CD14-positive monocyte (primary cell): ENCODE data around the gene SLC24A3. TPM values are rescaled to one million over a fixed set of nuclear protein-coding genes. Genes with fewer than 3 reads are reported as not detected.

Experiments used
- DNase-seq, 3 donors: peaks; one replicate each; pipeline ENCODE4 v3.0.0-alpha.2; 2011 to 2022
- H2AFZ ChIP-seq: 2 replicates; pipeline ENCODE4 v1.6.0; 2012; ENCODE audit warnings: mild to moderate bottlenecking, low read depth, low read length, inconsistent platforms; ENCODE audit not compliant: insufficient read depth, poor library complexity, severe bottlenecking
- H3K27ac ChIP-seq, 2 donors: 1 replicate in 1 of 2; 2 replicates in 1 of 2; pipeline ENCODE4 v1.5.1; 2012 to 2013; ENCODE audit warnings: low read length in 2 of 2, control low read depth in 1 of 2, inconsistent platforms in 1 of 2, low read depth in 1 of 2, mild to moderate bottlenecking in 1 of 2
- H3K27me3 ChIP-seq, 2 donors: one replicate each; pipeline versions ENCODE4 v1.6.0 to v1.6.1; 2011 to 2013; ENCODE audit warnings: low read length in 2 of 2; ENCODE audit not compliant: control insufficient read depth in 2 of 2, insufficient read depth in 2 of 2
- H3K36me3 ChIP-seq, 2 donors: replicated peaks in 1 of 2; 1 replicate in 1 of 2; 2 replicates in 1 of 2; pipeline versions ENCODE4 v1.5.1 to v1.6.1; 2012 to 2013; ENCODE audit warnings: low read length in 2 of 2, control low read depth in 1 of 2, inconsistent platforms in 1 of 2, mild to moderate bottlenecking in 1 of 2; ENCODE audit not compliant: insufficient read depth in 2 of 2, control insufficient read depth in 1 of 2
- H3K4me1 ChIP-seq, 2 donors: 1 replicate in 1 of 2; 2 replicates in 1 of 2; pipeline versions ENCODE4 v1.5.1 to v1.6.1; 2012 to 2013; ENCODE audit warnings: low read length in 2 of 2, control low read depth in 1 of 2, inconsistent platforms in 1 of 2, mild to moderate bottlenecking in 1 of 2, moderate library complexity in 1 of 2; ENCODE audit not compliant: insufficient read depth in 2 of 2, control insufficient read depth in 1 of 2
- H3K4me2 ChIP-seq: replicated peaks from 2 replicates; pipeline ENCODE3; 2012; ENCODE audit warnings: low read length, moderate library complexity, mild to moderate bottlenecking; ENCODE audit not compliant: poor library complexity, severe bottlenecking; ENCODE audit errors: extremely low read depth
- H3K4me3 ChIP-seq, 3 experiments: fragments of 200-600 bp in 1 of 3; sonication (generic) in 1 of 3; replicated peaks in 1 of 3; 1 replicate in 2 of 3; 2 replicates in 1 of 3; pipeline ENCODE4 v1.5.1; 2011 to 2013; ENCODE audit warnings: low read length in 3 of 3, mild to moderate bottlenecking in 3 of 3, control low read depth in 2 of 3, low read depth in 2 of 3, inconsistent platforms in 1 of 3, moderate library complexity in 1 of 3
- H3K79me2 ChIP-seq: 2 replicates; pipeline ENCODE4 v1.6.0; 2012; ENCODE audit warnings: mild to moderate bottlenecking, control low read depth, inconsistent platforms, low read length, moderate library complexity; ENCODE audit not compliant: insufficient read depth
- H3K9ac ChIP-seq: 2 replicates; pipeline ENCODE4 v1.6.0; 2017; ENCODE audit warnings: low read length, mild to moderate bottlenecking; ENCODE audit not compliant: insufficient read depth, poor library complexity, severe bottlenecking
- H3K9me3 ChIP-seq, 2 donors: replicated peaks in 1 of 2; 1 replicate in 1 of 2; 2 replicates in 1 of 2; pipeline versions ENCODE4 v1.5.1 to v1.6.1; 2012 to 2013; ENCODE audit warnings: low read length in 2 of 2, control low read depth in 1 of 2; ENCODE audit not compliant: control insufficient read depth in 1 of 2, insufficient read depth in 1 of 2
- H4K20me1 ChIP-seq: 2 replicates; pipeline ENCODE4 v1.6.0; 2012; ENCODE audit warnings: mild to moderate bottlenecking, low read length, control low read depth, moderate library complexity; ENCODE audit not compliant: insufficient read depth
- H3K27ac Mint-ChIP-seq, 7 donors: one replicate each; pipeline ENCODE4 v1.8.0; 2020; ENCODE audit warnings: mild to moderate bottlenecking in 7 of 7, mixed read lengths in 7 of 7, moderate library complexity in 6 of 7, inconsistent platforms in 2 of 7
- H3K27me3 Mint-ChIP-seq, 3 donors: one replicate each; pipeline ENCODE4 v1.8.0; 2021 to 2022; ENCODE audit warnings: low read depth in 3 of 3, mild to moderate bottlenecking in 3 of 3, mixed read lengths in 3 of 3, moderate library complexity in 3 of 3, inconsistent platforms in 1 of 3
- H3K36me3 Mint-ChIP-seq, 2 donors: one replicate each; pipeline ENCODE4 v1.8.0; 2020; ENCODE audit warnings: mixed read lengths in 2 of 2, inconsistent platforms in 1 of 2, mild to moderate bottlenecking in 1 of 2
- H3K4me1 Mint-ChIP-seq: one replicate; pipeline ENCODE4 v1.8.0; 2020; ENCODE audit warnings: mild to moderate bottlenecking, mixed read lengths
- H3K4me3 Mint-ChIP-seq, 2 donors: one replicate each; pipeline ENCODE4 v1.8.0; 2020; ENCODE audit warnings: mild to moderate bottlenecking in 2 of 2, mixed read lengths in 2 of 2, moderate library complexity in 1 of 2
- H3K9me3 Mint-ChIP-seq, 7 donors: one replicate each; pipeline ENCODE4 v1.8.0; 2020 to 2022; ENCODE audit warnings: mixed read lengths in 7 of 7, mild to moderate bottlenecking in 6 of 7, moderate library complexity in 6 of 7, inconsistent platforms in 2 of 7
- CTCF ChIP-seq: fragments of 200-600 bp; IDR thresholded peaks from one replicate; pipeline ENCODE4 v1.8.0; 2022; ENCODE audit warnings: antibody characterized with exemption, mild to moderate bottlenecking
- WGBS: methylation state at CpG from one replicate; pipeline ENCODE4 v1.1.5; 2013; ENCODE audit warnings: missing lambda C conversion rate; ENCODE audit not compliant: insufficient coverage; 5-methylcytosine and 5-hydroxymethylcytosine counted together
- intact Hi-C, 2 donors: fragments of 100-400 bp; cut with micrococcal nuclease; formaldehyde crosslinking; loops; one replicate each; pipeline versions ENCODE4 v1.15.0 to v1.15.1; 2023
- polyA plus RNA-seq, 3 donors: library from polyadenylated mRNA; depleted of rRNA in 1 of 3; unstranded in 2 of 3; stranded (reverse) in 1 of 3; fragments of 300-500 nt in 2 of 3; fragments of >200 nt in 1 of 3; fragmentation: Illumina TruSeq in 2 of 3; gene quantifications; 1 replicate in 2 of 3; 2 replicates in 1 of 3; pipeline ENCODE4 v1.2.3, GENCODE V29; 2012 to 2021

SLC24A3 gene
- polyA plus RNA-seq, 3 donors: 0.04 to 0.08 TPM; not detected in 1

- Mint-ChIP-seq H3K27ac (peak overlapping the region; percentile 49 to 98 (median 92)), H3K36me3 (peaks cover 13 to 16% of the 10 kb centered on the region in 2 donors), H3K27me3 (peaks cover 3 to 8% (median 4%) of the 10 kb centered on the region in 3 donors), H3K4me1 (peaks cover 33% of the 10 kb centered on the region), H3K4me3 (peak overlapping the region; percentile 94 to 98), H3K9me3 (no peaks in the 10 kb centered on the region)
- peaks cover 22% of the 10 kb centered on the region for H3K79me2 ChIP-seq
- H3K4me1 ChIP-seq: peaks cover 35 to 39% of the 10 kb centered on the region in 2 donors
- H3K27me3 ChIP-seq: no peaks in the 10 kb centered on the region
- no peaks in the 10 kb centered on the region for H3K9me3 ChIP-seq
- peaks cover 5% of the 10 kb centered on the region for H4K20me1 ChIP-seq
- H3K4me3 ChIP-seq: peak overlapping the region; percentile 58 to 88 (median 66)
- peak overlapping the region; percentile 92 for H3K9ac ChIP-seq
- intact Hi-C loops: loop anchor here in 1 of 2 donors (5.0 kb wide), 1 partner anchor 60 kb away; no protein-coding TSS in a partner anchor
- peak overlapping the region; percentile 94 to 97 for H3K27ac ChIP-seq
- H3K4me2 ChIP-seq: peak overlapping the region; percentile 98
- H3K36me3 ChIP-seq: peaks cover 0 to 7% of the 10 kb centered on the region in 2 donors
- no peak for DNase-seq
- no peak for TF ChIP-seq CTCF
- peak overlapping the region; percentile 87 for H2AFZ ChIP-seq
- WGBS: 16% methylated on average over 18 of the region's 22 CpGs
Measured at GRCh38 chr20:19756761-19757486, 544.5 kb downstream of the SLC24A3 start.

- Mint-ChIP-seq H3K27me3 (peaks cover 3 to 8% (median 4%) of the 10 kb centered on the region in 3 donors), H3K36me3 (peaks cover 17 to 23% of the 10 kb centered on the region in 2 donors), H3K9me3 (no peaks in the 10 kb centered on the region), H3K4me3 (peak overlapping the region; percentile 94 to 98), H3K4me1 (peaks cover 36% of the 10 kb centered on the region), H3K27ac (peak overlapping the region; percentile 89 to 98 (median 94))
- intact Hi-C loops: loop anchor here in 1 of 2 donors (5.0 kb wide), 1 partner anchor 60 kb away; no protein-coding TSS in a partner anchor
- Histone ChIP-seq H3K79me2 (peaks cover 25% of the 10 kb centered on the region), H3K4me3 (peak overlapping the region; percentile 58 to 88 (median 66)), H3K36me3 (peaks cover 0 to 7% of the 10 kb centered on the region in 2 donors), H3K27me3 (no peaks in the 10 kb centered on the region), H3K9ac (peak overlapping the region; percentile 92), H3K9me3 (no peaks in the 10 kb centered on the region), H4K20me1 (peaks cover 5% of the 10 kb centered on the region), H3K27ac (peak overlapping the region; percentile 94 to 97), H2AFZ (peak overlapping the region; percentile 87), H3K4me1 (peaks cover 35 to 39% of the 10 kb centered on the region in 2 donors), H3K4me2 (peak overlapping the region; percentile 98)
- DNase-seq: peak; percentile 73 to 85 (median 84)
- no peak for TF ChIP-seq CTCF
- WGBS: under 1% methylated on average over 34 of the region's 45 CpGs
Measured at GRCh38 chr20:19757487-19758132, 545.2 kb downstream of the SLC24A3 start.
